SK-N-SH treated with all-trans-retinoic acid at 6 μM for 48 hours (cell line): ENCODE measurements around the gene GPBAR1.

Source experiments
- ESRRG ChIP-seq: fragments of 250-450 bp; sonication (Bioruptor Pico); IDR thresholded peaks from 2 replicates; pipeline ENCODE4 v1.6.1; 2021; ENCODE audit warnings: mild to moderate bottlenecking
- RARB ChIP-seq: fragments of 250-450 bp; sonication (Bioruptor Pico); IDR thresholded peaks from 2 replicates; pipeline ENCODE4 v1.8.0; 2021; ENCODE audit warnings: mild to moderate bottlenecking, moderate library complexity

- TF ChIP-seq ESRRG (CRISPR knock-in tag) (no peak), RARB (CRISPR knock-in tag) (no peak)
These were observed 45.5 kb downstream of the GPBAR1 start for GRCh38 chr2:218306184-218306920.
